Hindlimb muscle (tissue), 1 donor: Measurements from ENCODE around the gene CHRNA5. TPM values are rescaled to one million over a fixed set of nuclear protein-coding genes. Genes with fewer than 3 reads are reported as not detected.
"Not testable (repeated sequence)": the region's sequence is repeated elsewhere in the genome, so short reads cannot be mapped to it uniquely, and the experiment has no call there.

ENCODE experiments used
- DNase-seq: peaks from one replicate; pipeline ENCODE4 v3.0.0-alpha.2; 2013
- polyA plus RNA-seq: library from polyadenylated mRNA; unstranded; fragments of 120-200 nt; gene quantifications from one replicate; pipeline ENCODE4 v1.2.1, GENCODE V29; 2013; ENCODE audit not compliant: insufficient read length

CHRNA5 gene
- polyA plus RNA-seq, 1 donor = 1.3 TPM

DNA sequence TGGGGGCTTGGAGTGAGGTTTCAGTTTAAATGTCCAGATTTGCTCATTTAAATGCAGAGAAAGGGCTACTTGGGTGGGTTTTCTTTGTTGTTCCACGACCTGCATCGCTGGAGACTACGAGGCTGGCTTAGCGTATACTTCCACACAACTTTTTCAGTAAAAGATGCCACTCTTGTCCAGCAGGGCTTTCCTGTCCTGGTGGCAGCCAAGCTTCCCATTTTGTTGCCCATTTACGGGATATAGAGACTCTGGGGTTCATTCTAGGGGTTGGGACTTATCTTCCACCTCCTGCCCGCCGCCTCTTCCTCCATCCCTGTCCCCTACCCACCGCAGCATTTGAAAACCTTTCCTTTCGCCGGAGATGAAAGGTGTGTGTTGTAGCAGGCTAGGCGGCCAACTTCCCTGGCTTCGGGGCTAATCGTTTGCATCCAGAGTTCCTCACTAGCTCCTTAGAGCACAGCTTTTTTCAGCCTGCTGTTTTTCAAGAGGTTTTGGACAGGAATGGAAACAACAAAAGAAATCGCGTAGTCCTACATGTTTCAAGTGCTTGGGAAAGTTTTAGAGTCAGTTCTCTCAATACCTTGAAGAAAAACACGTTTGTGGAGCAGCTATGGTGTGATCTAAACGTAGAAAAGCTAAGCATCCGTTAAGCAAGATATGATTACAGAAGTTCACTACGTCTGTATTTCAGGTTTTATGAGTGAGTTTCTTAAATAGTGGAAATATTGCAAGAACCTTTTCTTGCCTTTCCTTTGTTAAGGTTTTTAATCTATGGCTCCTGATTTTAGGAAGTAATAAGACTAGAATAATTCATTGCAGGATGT is 843 bp downstream of the CHRNA5 start:
- no peak for DNase-seq

DNA sequence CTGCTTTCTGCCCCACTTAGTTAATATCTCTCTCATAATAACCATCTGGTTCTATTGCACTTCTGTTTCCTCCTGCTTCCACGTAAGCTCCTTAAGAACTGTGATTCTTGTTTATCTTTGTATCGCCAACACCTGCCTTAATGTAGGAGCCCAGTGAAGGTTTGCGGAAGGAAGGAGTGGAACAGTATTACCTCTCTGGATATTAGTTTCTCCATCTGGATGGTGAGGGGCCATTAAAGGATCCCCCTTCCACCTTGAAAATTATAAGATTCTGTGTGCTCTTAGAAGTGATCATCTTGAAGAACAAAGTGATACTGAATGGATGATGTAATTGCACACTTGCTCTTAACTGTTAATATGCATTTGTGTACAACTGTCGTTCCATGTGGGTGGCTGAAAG is 2.2 kb downstream of the CHRNA5 start:
- no peak for DNase-seq

- DNase-seq = no peak
These were observed 5.4 kb downstream of the CHRNA5 start for GRCh38 chr15:78570710-78571109.

DNA sequence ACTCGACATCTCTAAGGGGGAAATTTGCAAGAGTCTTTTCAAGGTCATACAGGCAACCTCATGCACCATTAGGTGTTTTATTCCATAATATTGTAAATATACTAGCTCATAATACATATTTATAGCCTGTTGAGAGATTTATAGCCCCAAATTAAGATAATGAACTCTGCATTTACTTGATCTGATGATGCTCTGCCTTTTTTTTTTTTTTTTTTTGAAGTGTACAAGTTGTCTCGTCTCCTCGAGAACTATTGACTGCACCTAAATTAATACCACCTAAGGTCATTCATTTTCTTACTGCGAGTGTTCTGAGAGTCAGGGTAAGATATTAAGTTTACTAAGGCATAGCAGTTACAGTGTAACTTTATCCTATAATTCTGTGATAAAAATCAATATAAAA is 6.1 kb downstream of the CHRNA5 start:
- DNase-seq = no peak

DNA sequence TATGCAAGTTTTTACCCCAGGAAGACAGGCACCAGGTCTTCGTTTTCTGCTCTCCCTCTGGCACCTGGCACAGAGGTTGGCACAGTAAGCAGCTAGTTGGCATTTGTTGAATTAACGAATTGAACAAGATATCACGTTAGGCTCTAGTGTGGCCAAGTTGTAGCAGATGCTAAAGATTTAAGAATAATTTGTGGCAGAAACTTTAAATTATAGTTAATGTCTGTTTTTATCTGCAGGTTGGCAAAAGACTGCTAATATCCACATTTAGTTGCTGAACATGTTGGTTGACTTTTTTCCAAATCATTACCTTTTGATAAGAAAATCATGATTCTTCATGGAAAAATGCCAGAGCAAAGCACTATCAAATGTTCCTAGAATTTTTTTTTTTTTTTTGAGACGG is 8.1 kb downstream of the CHRNA5 start:
- no peak for DNase-seq

DNA sequence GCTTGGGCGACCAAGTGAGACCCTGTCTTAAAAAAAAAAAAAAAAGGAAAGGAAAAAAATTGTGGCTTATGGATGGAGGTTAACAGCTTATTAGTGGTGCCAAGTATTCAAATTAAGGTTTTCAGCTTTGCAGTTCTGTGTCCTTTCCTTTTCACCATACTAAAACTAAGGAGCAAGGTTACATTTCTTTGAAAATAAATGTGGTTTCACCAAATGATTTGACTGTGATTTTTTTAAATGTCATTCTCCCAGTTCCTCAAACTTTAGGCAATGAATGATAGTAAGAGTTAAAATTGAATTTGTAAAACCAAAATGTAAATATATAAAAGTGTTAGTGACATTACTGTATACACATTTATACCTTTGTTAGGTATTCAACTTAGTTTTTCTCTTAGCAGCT is 9.6 kb downstream of the CHRNA5 start:
- DNase-seq = no peak

DNA sequence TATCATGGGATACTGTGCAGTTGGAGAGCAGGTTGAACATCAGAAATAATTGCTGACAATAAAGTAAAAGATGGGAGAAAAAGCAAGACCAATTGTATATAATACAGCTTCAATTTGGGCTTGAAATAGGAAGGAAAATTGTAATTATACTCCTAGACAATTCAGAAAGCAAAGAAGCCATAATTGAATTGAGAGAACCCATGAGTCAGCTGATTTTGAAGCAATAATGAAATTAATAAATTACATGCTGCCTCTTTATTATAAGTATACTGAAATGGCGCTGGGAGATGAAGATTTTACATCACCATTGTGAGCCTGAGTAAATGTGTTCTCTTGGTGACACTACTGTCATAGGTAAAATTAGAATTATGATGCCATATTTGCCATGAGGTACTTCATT is 32.3 kb downstream of the CHRNA5 start:
- DNase-seq = no peak

DNA sequence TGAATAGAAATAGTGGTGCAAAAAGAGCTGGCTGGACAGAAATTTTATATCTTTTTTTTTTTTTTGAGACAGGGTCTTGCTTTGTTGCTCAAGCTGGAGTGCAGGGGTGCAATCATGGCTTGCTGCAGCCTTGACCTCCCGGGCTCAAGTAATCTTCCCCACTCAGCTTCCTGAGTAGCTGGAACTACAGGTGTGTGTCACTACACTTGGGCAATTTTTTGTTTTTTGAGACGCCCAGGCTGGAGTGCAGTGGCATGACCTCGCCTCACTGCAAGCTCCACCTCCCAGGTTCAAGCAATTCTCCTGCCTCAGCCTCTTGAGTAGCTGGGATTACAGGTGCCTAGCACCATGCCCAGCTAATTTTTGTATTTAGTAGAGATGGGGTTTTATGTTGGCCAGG is 33.0 kb downstream of the CHRNA5 start:
- no peak for DNase-seq

GRCh38 chr15:78599189-78599588 is 33.9 kb downstream of the CHRNA5 start:
- no peak for DNase-seq

DNA sequence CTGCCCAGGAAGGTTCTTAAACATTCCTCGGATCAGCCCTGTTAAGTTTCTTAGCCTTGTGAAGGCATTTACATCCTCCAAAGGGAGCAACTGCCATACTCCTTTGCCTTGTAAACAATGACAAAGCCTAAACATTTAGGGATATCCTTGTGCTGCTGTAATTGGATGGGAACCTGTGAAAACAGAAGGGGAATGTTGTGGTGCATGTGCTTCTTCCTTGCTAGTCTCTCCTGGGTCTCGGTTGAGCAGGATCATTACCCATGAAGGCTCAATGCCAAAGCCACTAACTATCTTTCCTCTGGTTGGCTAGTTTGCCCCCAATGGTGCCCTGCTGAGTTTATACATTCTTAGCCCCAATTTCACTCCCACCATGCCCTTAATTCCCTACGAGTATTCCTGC is 38.1 kb downstream of the CHRNA5 start:
- DNase-seq = no peak

GRCh38 chr15:78604420-78604819 is 39.1 kb downstream of the CHRNA5 start:
- no peak for DNase-seq

DNA sequence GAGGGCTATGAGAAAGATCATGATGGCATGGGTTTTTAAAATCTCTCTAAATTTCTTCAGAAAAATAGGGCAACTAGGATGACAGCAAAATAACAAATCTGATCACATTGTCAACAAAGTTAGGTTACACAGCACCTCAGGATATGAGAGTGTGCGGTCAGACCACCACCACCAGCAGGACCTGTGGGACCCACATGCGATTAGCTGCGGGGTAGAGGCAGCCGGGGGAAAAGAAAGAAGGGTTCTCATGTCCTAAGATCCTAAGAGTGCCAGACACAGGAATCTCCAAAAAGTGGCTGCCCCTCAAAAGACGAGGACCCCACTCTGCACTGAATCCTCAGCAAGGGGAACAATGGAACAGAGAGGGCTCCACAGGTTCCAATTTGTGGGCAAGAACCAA is 39.9 kb downstream of the CHRNA5 start:
- no peak for DNase-seq

- no peak for DNase-seq
These were observed 40.4 kb downstream of the CHRNA5 start for GRCh38 chr15:78605680-78606079.

GRCh38 chr15:78609551-78609950 is 44.2 kb downstream of the CHRNA5 start:
- not testable (repeated sequence) for DNase-seq

DNA sequence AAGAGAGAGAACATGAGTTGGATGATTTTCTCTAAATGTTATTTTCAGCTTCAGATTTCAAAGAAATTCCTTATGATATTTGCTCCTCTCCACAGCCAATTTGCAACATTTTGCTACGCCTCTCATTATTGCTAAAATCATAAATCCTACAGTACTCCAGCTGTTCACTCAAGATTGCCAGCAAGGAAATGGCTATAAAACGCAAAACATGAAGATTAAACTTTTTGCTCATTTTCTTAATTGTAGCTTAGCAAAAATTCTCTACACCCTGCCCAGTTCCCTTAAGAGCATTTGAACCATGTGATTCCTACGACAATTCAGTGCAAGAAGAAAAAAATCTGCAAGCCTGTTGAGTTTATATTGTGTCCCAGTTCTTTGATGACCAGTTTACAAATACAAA is 48.7 kb downstream of the CHRNA5 start:
- DNase-seq = no peak

- DNase-seq = no peak
These were observed 49.9 kb downstream of the CHRNA5 start for GRCh38 chr15:78615151-78615589.

- no peak for DNase-seq
These were observed 51.2 kb downstream of the CHRNA5 start for GRCh38 chr15:78616506-78616905.

GRCh38 chr15:78617076-78617475 is 51.8 kb downstream of the CHRNA5 start:
- no peak for DNase-seq

DNA sequence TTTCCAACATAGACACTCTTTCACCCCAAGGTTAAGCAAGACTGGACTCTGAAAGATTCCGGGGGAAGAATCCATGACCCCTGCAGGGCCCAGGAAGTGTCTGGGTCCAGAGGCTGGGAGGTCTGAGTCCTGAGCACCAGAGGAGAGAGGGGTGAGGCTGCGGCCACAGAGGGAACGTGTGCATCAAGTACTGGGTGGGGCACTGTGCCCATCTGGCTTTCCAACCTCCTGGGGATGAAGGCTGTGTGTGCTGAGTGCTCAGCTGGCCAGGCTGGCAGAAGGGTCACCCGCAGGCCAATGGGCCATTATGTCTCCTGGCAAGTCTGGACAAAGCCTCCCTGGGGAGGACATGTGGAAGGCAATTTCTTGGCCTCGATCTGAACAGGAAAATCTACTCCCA is 52.2 kb downstream of the CHRNA5 start:
- DNase-seq = no peak

- DNase-seq = no peak
These were observed 52.7 kb downstream of the CHRNA5 start for GRCh38 chr15:78618064-78618463.

- peak; percentile 87 for DNase-seq
These were observed 53.2 kb downstream of the CHRNA5 start for GRCh38 chr15:78618490-78618934.

DNA sequence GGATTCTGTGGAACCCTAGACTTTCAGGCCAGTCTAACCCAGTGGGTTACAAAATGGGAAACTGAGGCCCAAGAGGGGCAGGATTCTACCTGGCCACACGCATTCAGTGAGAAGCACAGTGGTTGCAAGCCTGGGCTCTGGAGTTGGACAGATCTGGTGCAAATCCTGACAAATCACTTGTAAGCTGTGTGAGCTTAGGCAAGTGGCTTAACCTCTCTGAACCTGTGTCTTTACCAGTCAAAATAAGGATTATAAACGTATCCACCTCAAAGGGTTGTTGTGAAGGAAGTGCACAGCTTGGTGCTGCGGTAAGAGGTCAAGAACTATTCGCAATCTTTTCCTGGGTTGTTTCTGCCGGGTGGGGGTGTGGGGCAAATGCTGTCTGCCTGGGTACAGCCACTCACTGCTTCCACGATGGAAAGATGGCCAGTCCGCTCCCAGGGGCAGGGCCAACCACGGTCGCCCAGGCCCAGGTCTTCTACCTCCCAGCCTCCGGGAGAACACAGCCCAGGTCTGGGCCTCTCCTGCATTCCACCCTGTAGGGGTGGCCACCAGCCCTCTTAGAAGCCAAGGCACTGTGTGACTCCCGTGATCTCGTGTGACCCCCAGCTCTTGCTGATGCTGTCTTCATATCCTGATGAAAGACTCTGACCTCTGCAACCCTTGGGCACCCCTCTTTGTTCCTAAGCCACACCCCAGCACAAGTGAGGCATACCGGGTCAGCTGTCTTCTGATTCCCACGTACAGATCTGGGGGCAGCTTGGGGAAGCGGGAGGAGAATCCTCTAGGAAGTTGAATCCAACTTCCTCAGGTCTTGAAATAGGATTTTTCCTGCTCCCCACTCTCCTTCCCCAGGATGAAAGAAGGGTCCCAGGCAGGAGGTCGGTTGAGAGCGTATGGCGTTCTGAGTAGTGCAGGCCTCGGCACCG is 54.0 kb downstream of the CHRNA5 start:
- DNase-seq = no peak

DNA sequence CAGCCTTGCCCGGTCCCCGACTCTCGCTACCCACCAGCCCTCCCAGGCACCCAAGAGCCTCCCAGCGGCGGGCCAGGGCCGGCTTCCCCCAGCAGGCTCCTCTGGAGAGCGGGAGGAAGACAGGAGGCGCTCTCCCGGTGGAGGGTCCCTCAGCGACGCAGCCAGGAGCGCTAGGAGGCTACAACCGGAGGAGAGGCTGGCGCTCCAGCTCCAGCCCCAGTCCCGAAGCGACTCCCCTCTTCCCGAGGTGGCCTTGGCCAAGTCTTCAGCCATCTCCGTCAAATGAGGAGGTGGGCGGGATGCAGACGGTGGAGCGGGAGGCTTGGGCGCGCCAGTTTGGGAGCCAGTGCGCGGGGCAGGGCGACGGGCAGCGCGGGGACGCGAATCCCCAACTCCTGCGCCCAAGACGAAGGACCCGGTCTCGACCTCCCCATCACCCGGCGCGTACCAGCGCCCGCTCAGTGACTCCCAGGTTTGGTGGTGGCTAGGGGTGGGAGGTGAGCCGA is 54.8 kb downstream of the CHRNA5 start:
- DNase-seq = no peak
